HG02642 (cell line): ENCODE measurements around the gene CLCNKB.
"Not testable (repeated sequence)": the region's sequence is repeated elsewhere in the genome, so short reads cannot be mapped to it uniquely, and the experiment has no call there.

Experiments
- ATAC-seq: cut with Tn5 transposase; IDR thresholded peaks from one replicate; pipeline ENCODE4 v1.9.1; 2021; ENCODE audit warnings: mild to moderate bottlenecking; ENCODE audit not compliant: unreplicated experiment, poor library complexity

The CLCNKB gene

DNA sequence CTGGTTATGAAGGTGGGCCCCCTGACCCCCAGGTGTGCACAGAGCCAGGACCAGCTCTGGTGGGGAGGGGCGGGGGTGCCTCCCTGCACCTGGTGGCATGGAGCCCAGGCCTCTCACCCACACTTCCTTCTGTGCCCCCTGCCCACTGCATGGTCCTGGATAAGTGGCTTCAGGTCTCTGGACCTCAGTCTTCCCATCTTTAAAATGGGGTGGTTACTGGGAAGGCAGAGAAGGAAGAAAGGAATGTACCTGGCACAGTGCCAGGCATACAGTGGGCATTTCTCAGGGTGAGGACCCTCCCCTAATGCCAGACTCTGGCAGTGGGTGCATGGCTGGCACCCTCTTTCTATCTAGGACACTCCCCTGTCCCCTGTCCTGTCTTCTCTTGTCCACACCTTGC, 14.3 kb upstream of the CLCNKB start:
- ATAC-seq, result no peak

DNA sequence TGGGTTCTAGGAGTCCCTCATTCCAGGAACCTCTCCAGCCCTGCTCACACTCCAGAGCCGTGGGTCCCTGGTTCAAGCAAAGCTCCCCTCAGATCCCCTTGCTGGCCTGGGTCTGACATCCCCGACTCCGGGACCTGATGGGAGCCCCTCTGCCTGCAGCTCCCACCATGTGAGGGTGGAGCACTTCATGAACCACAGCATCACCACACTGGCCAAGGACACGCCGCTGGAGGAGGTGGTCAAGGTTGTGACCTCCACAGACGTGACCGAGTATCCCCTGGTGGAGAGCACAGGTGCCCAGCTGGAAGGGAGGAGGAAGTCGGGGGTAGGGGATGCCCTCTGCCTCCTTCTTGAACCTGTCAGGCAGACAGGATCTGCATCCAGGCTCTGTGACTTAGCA, 12.0 kb upstream of the CLCNKB start:
- no peak for ATAC-seq

DNA sequence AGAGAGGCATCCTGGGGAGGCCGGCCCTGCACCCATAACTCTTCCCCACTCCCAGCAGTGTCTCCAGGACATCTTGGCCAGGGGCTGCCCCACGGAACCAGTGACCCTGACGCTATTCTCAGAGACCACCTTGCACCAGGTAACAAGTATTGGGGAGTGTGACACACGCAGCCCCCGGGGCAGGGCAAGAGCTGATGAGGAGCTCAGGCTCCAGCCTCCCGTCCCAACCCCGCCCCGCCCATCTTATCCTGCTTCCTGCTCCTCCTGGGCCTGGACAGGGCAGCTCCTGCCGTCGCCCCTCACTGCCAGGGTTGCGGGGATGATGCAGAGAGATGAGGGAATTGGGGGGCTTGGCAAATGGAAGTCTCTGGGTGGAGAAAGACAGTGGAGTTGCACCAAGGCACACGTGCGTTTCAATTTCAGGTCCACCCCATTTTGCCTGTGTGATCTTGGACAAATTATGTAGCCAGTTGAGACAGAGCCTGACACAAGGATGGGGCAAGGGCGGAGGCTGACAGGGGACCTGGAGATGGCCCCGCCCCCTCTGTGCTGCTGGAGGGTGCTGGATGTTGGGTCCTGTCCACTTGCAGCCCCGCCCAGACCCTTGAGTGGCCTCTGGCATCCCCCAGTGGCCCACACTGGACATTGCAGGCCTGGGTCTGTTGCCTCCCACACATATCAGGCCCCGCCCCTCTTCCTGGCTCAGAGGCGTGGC, 11.0 kb upstream of the CLCNKB start:
- ATAC-seq, result peak; percentile 67

DNA sequence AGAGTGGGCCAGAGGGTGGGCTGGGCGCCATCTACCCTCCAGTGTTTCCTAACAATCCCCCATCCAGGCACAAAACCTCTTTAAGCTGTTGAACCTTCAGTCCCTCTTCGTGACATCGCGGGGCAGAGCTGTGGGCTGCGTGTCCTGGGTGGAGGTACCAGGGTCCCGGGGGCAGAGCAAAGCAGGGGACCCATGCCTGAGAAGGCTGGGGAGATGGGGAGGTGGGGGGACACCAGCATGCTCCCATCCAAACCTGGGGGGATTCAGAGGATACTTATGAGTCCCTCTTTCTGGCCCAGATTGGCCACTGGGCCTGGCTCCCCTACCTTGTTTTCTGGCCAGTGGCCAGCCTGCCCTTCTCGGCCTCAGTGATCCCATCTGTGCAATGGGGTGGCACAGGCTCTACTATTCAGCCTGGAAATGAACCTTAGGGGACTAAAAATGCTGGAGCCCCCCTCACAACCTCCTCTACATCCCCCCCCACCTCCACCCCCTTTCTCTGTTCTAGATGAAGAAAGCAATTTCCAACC, 10.4 kb upstream of the CLCNKB start:
- not testable (repeated sequence) for ATAC-seq

DNA sequence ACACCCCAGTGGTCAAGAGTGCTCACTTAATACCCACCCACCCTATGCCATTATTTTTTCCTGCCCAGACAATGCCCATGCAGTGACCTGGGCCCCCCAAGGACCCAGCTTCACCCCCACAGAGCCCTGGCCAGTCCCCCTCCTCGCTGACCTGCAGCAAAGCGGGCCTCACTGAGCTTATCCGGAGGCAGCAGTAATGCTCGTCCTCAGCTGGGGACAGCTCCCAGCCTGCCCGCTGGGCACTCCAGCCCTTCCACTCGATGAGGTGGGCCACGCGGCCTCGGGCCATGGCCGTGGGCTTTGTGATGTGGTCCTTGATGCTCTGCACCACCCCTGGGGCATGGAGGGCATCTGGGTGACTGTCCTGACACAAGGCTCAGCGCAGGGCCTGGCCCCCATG, 7.1 kb upstream of the CLCNKB start:
- not testable (repeated sequence) for ATAC-seq

DNA sequence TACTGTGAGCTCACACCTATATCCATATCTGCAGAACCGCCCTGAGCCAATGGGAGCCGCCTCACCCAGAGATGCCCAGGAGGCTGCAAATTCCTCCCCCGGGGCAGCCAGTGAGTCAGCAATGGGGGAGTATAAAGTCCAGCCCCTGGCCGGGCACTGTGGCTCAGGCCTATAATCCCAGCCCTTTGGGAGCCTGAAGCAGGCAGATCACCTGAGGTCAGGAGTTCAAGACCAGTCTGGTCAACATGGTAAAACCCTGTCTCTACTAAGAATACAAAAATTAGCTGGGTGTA, 5.0 kb upstream of the CLCNKB start:
- no peak for ATAC-seq

DNA sequence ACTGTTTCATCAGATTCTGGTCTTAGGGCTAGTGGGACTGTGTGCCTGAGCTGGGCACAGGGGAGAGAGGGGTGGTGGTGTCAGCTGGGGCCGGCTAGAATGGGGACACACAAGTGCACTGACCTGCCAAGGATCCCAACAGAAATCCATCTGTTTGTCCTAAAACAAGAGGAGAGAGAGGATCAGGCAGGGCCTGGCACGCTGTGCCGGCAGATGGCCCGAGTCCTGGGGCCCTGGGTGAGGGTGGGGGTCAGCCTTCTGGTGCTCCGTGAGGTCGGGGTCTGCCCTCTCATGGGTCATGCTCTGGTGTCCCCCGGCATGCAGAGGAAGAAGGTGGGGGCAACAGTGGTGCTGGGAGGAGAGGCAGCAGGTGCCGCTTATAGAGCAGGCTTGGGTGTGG, 3.7 kb upstream of the CLCNKB start:
- ATAC-seq, result not testable (repeated sequence)

DNA sequence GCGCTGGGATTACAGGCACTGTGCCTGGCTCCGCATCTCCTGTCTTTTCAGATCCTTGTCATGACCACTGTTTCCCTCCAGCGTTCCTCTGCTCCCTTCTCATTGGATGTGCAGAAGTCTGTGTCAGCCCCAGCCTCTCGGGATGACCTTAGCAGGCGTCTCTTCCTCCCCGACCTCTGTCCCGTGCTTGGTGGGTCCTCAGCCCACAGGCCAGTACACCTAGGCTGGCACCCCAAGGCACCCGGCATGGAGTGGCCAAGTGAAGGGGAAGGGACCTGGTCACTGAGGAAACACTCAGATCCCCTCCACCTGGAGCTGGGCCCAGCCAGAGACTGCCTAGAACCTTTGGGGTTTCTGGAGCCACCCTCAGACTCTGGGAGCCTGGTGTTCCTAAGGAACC, 2.4 kb upstream of the CLCNKB start:
- ATAC-seq, result no peak

DNA sequence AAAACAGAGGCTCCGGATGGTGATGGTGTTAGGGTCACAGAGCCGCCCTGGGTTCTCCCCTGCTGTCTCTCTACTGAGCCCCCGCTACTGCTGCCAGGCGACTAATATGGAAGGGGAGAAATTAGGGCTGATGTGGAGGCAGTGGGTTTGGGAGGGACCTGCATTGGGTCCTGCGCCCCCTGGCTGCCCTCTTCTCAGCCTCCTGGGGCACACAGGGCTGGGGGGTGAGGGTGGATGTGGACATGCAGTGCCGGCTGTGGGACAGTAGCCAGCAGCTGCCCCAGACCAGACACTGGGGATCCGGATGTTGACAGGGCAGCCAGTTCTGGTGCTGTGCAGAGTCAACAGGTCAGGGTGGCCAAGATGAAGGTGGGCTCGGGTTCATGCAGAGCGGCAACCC, 1.5 kb upstream of the CLCNKB start:
- no peak for ATAC-seq

DNA sequence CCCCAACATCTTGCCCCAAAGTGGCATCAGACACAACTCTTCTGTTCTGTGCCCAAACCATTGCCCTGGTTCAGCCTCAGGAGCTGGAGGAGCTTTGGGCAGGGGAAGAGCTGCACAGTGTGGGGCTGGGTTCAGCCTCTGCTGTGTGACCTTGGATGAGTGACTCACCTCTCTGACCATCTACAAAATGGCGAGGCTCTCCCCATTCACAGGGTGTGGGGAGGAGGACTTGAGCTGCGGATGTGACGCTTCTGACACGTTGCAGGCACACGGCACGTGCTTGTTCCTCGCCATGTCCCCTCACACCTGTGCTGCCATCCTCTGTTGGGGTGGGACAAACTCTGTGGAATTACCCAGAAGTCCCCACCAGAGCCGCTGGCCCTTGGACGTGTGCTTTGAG, 928 bp upstream of the CLCNKB start:
- not testable (repeated sequence) for ATAC-seq

DNA sequence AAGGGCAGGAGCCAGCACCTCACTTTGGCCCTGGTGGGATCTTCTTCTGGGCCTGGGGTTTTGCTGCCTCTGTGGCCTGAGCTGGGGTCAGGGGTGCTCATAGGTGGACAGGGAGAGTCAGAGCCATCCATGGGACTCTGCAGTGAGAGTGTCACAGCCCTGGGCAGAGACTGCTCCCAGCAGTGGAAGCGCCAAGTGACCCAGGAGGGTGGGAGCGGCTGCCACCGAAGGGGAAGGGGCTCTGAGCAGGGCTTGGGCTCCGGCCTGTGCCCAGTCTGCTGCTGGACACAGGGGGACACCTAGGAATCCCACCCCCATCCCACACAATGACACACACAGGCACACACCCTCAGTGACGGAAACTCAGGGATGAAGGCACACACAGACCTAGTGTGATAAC, 368 bp downstream of the CLCNKB start:
- ATAC-seq, result no peak

DNA sequence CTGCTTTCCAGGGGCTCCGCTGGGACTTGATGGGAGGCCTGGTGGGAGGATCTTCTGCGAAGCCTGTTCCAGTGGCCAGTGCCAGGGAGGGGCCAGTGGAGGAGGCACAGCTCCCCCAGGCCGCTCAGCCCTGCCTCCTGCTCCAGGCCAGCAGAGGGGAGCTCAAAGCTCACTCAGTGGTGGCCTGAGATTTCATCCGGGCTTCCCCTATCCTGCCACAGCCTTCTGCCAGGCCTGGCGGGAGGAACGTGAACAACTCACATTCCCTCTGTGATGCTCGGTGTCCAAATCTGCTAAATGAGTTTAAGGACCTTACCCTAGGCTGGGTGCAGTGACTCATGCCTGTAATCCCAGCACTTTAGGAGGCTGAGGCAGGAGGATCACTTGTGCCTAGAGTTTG, 3.3 kb downstream of the CLCNKB start:
- no peak for ATAC-seq

DNA sequence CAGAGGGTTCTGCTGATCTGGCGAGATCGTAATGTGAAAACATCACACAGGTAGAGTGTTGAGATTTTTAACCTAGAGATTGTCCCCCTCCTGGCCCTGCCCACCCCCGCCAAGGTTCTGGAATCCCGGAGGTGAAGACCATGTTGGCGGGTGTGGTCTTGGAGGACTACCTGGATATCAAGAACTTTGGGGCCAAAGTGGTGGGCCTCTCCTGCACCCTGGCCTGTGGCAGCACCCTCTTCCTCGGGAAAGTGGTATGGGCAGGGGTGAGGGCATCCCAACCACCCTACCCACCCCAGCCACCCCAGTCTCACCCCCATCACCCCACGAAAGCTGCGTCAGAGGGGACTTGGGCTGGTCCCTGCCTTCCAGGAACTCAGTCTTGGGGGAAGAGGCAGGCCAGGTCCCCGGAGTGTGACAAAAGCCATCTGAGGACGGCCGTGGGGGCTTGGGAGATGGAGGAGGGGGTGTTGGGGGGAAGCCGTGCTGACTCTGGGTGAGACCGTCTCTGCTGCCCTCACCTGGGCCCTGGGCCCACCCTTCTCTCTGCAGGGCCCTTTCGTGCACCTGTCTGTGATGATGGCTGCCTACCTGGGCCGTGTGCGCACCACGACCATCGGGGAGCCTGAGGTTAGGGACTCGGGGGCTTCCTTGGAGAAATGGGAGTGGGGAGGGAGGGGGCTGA, 4.4 kb downstream of the CLCNKB start:
- ATAC-seq, result no peak

DNA sequence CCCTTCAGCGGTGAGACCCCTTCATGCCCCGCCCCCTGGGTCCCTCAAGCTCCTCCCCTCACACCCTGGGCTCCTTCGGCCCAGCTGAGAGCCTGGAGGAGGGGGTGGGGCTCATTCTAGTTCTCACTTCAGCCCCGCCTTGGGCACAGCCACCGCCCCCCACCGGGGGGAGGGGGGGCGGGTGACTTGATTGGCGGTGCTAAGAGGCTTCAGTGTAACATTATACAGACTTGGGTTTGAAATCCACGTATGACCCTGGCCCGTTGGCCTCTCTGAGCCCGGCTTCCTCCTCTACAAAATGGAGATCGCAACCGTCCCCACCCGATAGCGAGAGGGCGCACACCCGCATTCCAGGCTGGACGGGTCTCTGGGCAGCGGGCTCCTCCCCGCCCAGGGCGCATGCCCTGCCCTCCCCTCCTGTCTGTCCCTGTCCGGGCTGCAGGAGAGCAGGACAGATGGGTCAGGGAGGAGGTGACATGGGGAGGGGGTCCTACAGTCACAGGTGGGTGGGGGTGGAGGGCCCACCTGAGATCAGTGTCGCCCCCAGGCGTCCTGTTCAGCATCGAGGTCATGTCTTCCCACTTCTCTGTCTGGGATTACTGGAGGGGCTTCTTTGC, 5.1 kb downstream of the CLCNKB start:
- no peak for ATAC-seq

DNA sequence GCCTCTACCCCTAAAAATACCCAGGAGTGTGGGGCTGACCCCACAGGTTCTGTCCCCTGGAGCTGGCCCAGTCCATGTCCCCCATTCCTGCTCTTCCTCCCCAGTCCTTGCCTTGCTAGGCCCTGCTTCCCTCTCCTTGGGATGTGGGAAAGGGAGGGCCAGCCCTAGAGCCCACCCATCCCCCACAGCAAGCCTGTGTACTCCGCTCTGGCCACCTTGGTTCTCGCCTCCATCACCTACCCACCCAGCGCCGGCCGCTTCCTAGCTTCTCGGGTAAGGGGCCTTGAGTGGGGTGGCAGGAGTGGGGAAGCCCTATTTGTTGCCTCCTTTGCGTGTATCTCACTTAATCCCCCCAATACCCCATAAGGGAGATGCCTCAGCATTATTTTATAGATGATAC, 6.7 kb downstream of the CLCNKB start:
- ATAC-seq, result no peak

DNA sequence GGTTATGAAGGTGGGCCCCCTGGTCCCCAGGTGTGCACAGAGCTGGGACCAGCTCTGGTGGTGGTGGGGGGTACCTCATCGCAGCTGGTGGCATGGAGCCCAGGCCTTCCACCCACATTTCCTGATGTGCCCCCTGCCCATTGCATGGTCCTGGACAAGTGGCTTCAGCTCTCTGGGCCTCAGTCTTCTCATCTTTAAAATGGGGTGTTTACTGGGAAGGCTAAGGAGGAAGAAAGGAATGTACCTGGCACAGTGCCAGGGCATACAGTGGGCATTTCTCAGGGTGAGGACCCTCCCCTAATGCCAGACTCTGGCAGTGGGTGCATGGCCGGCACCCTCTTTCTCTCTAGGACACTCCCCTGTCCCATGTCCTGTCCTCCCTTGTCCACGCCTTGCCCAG, 7.5 kb downstream of the CLCNKB start:
- ATAC-seq, result no peak

DNA sequence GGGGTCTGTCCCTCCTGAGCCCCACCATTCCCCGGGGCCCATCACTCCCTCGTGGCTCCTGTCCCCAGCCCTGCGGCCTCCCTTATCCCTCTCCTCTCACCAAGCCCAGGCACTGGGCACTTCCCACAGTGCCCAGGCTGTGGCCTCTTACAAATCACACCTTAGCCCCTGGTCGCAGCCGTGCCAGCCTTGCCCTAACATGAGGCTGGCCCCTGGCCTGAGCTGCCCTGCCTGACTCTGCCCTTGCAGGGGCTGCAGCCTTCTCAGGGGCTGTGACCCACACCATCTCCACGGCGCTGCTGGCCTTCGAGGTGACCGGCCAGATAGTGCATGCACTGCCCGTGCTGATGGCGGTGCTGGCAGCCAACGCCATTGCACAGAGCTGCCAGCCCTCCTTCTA, 8.4 kb downstream of the CLCNKB start:
- ATAC-seq, result not testable (repeated sequence)

DNA sequence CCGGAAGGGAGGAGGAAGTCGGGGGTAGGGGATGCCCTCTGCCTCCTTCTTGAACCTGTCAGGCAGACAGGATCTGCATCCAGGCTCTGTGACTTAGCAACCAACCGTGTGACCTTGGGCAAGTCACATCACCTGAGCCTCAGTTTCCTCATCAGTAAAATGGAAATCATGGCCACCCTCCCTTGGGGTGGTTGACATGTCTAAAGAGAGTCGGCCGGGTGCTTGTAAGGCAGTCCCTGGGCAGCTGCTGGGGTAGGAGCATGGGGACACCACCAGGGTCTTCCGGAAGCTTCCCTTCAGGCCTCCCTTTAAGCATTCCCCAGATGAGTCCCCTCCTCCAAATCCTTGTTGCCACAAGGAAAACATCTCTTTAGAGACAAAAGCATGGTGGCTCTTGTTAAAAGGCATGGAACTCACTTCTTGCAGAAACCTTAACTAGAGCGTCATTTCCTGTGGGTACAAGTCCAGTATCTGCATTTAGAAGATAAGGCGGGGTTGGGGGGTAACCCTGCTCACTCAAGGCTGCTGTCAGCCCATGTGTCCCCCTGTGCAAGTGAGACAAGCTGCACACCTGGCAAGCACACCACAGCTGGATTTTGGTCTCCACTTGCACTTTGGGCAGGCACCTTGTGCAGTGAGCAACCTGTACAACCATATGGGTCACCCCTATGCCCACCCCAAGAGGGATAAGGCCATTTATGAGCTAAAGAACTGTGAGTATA, 10.4 kb downstream of the CLCNKB start:
- ATAC-seq, result no peak

DNA sequence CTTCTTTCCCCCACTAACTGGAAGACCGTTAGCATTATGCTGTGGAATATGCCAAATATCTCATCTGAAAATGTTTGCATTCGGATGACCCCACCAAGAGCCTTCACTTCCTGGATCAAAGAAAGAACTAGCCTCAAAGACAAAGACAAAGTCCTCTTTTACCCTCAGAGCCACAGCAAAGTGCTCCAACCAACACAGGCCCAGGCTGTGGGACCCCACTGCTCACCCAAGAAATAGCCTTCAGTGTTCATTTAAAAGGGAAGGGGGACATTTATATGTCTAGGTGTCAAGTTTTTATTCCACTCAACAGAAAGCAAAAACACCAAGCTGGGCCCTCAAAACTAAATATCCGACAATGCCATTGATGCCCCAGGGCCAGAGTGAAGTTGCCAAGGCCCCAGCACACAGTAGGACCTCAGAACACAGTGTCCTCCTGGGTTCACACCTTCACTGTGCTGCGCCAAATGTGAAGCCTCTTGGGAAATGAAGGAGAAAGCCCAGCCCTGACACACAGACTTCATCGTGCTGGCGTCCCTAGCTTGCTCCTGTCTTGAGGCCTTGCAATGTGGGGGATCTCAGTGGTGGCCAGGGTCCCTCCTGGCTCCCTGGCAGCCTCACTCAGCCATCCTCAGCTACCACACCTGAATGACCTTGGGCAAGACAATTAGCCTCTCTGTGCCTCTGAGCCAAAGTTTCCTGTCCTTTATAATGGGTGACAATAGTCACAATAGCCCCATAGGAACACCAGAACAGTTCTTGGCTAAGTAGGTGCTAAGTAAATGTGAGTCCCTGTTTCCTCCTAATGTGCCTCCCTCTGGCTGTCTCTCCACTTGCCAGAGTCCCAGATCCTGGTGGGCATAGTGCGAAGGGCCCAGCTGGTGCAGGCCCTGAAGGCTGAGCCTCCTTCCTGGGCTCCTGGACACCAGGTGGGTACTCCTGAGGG, 11.3 kb downstream of the CLCNKB start:
- ATAC-seq, result no peak
